ENCODE data around the gene EIF4EBP3. TPM values are rescaled to one million over a fixed set of nuclear protein-coding genes. Genes with fewer than 3 reads are reported as not detected.

EIF4EBP3 gene
- total and polyA plus RNA-seq, 4 donors = 1.4 to 55.8 (median 8.0) TPM

- Histone ChIP-seq H3K4me1 (ENCODE audit: control insufficient read depth in 4 of 4, insufficient read depth in 4 of 4, low read length in 3 of 4) (peaks cover 0 to 7% (median 5%) of the 10 kb centered on the region in 4 donors), H3K4me3 (ENCODE audit: low read depth in 1 of 3, low read length in 3 of 3) (no peak overlapping the region), H3K27ac (ENCODE audit: low read depth in 1 of 2, low read length in 2 of 2) (no peak overlapping the region), H3K27me3 (ENCODE audit: control insufficient read depth in 4 of 4, insufficient read depth in 4 of 4, low read length in 3 of 4) (no peaks in the 10 kb centered on the region), H3K9ac (ENCODE audit: low read depth in 1 of 2, low read length in 2 of 2) (no peak overlapping the region), H3K9me3 (ENCODE audit: control insufficient read depth in 4 of 4, low read length in 3 of 4) (no peaks in the 10 kb centered on the region), H3K36me3 (ENCODE audit: control insufficient read depth in 4 of 4, insufficient read depth in 3 of 4, low read depth in 1 of 4, low read length in 3 of 4) (peaks cover 15 to 63% (median 50%) of the 10 kb centered on the region in 4 donors)
- no peak for TF ChIP-seq NR2F2 (IDR thresholded peaks at IDR 0.05)
- no peak for TF ChIP-seq GABPA (IDR thresholded peaks at IDR 0.05 in 1 of 2, conservative IDR thresholded peaks at IDR 0.05 in 1 of 2)
- no peak for TF ChIP-seq YY1 (IDR thresholded peaks at IDR 0.05)
- no peak for TF ChIP-seq CTCF (IDR thresholded peaks at IDR 0.05; ENCODE audit: low read depth, low read length, missing input control)
- TF ChIP-seq ZBTB33 (IDR thresholded peaks at IDR 0.05) = no peak
- no peak for TF ChIP-seq TAF1 (conservative IDR thresholded peaks at IDR 0.05)
- TF ChIP-seq SP1 (IDR thresholded peaks at IDR 0.05) = no peak
- TF ChIP-seq MAX (IDR thresholded peaks at IDR 0.05) = no peak
- no peak for TF ChIP-seq HNF4A (conservative IDR thresholded peaks at IDR 0.05)
- TF ChIP-seq EGR1 (IDR thresholded peaks at IDR 0.05; ENCODE audit: low read depth in 2 of 2) = no peak
- TF ChIP-seq RAD21 (IDR thresholded peaks at IDR 0.05) = no peak
- no peak for TF ChIP-seq ATF3 (IDR thresholded peaks at IDR 0.05)
- TF ChIP-seq FOXA1 (IDR thresholded peaks at IDR 0.05) = no peak
- no peak for TF ChIP-seq HNF4G (IDR thresholded peaks at IDR 0.05)
- TF ChIP-seq JUND (IDR thresholded peaks at IDR 0.05) = no peak
- no peak for TF ChIP-seq FOXA2 (IDR thresholded peaks at IDR 0.05)
- DNase-seq (ENCODE audit: low spot score) = no peak
- 67% methylated on average over 4 of the region's 4 CpGs for WGBS
Observed at GRCh38 chr5:140509898-140510297, 37.6 kb upstream of the EIF4EBP3 start.

- no peak overlapping the region for H3K27ac ChIP-seq (ENCODE audit: low read depth in 1 of 2, low read length in 2 of 2)
- peaks cover 12 to 38% (median 28%) of the 10 kb centered on the region in 4 donors for H3K36me3 ChIP-seq (ENCODE audit: control insufficient read depth in 4 of 4, insufficient read depth in 3 of 4, low read depth in 1 of 4, low read length in 3 of 4)
- no peaks in the 10 kb centered on the region for H3K27me3 ChIP-seq (ENCODE audit: control insufficient read depth in 4 of 4, insufficient read depth in 4 of 4, low read length in 3 of 4)
- no peak overlapping the region for H3K4me3 ChIP-seq (ENCODE audit: low read depth in 1 of 3, low read length in 3 of 3)
- DNase-seq (ENCODE audit: low spot score) = no peak
- H3K9me3 ChIP-seq (ENCODE audit: control insufficient read depth in 4 of 4, low read length in 3 of 4) = no peaks in the 10 kb centered on the region
- peaks cover 0 to 7% (median 5%) of the 10 kb centered on the region in 4 donors for H3K4me1 ChIP-seq (ENCODE audit: control insufficient read depth in 4 of 4, insufficient read depth in 4 of 4, low read length in 3 of 4)
- 38% methylated on average over 2 of the region's 2 CpGs for WGBS
- no peak overlapping the region for H3K9ac ChIP-seq (ENCODE audit: low read depth in 1 of 2, low read length in 2 of 2)
- TF ChIP-seq HNF4A (conservative IDR thresholded peaks at IDR 0.05) (peak; percentile 71 to 72), CTCF (IDR thresholded peaks at IDR 0.05; ENCODE audit: low read depth, low read length, missing input control) (no peak), NR2F2 (IDR thresholded peaks at IDR 0.05) (peak; percentile 23), RXRA (IDR thresholded peaks at IDR 0.05) (peak in 1 of 2 donors; percentile 47), MAX (IDR thresholded peaks at IDR 0.05) (peak; percentile 33), FOXA2 (IDR thresholded peaks at IDR 0.05) (no peak), HNF4G (IDR thresholded peaks at IDR 0.05) (no peak), TAF1 (conservative IDR thresholded peaks at IDR 0.05) (no peak), EGR1 (IDR thresholded peaks at IDR 0.05; ENCODE audit: low read depth in 2 of 2) (no peak), JUND (IDR thresholded peaks at IDR 0.05) (peak in 1 of 2 donors; percentile 21), GABPA (IDR thresholded peaks at IDR 0.05 in 1 of 2, conservative IDR thresholded peaks at IDR 0.05 in 1 of 2) (peak in 1 of 2 donors; percentile 53), SP1 (IDR thresholded peaks at IDR 0.05) (no peak), ATF3 (IDR thresholded peaks at IDR 0.05) (no peak), REST (IDR thresholded peaks at IDR 0.05) (no peak), ZBTB33 (IDR thresholded peaks at IDR 0.05) (no peak)
Observed at GRCh38 chr5:140513124-140513523, 34.3 kb upstream of the EIF4EBP3 start.
